Ishikawa (cell line): ENCODE measurements around the gene C12orf57.

Experiments used
- CEBPB ChIP-seq: IDR thresholded peaks from 2 replicates; pipeline ENCODE4 v1.6.1; 2012
- CREB1 ChIP-seq: IDR thresholded peaks from 2 replicates; pipeline ENCODE4 v1.6.1; 2012; ENCODE audit warnings: low read depth
- EGR1 ChIP-seq: IDR thresholded peaks from 2 replicates; pipeline ENCODE4 v1.6.1; 2012
- EP300 ChIP-seq: IDR thresholded peaks from 2 replicates; pipeline ENCODE4 v1.6.1; 2012; ENCODE audit warnings: borderline replicate concordance
- FOXM1 ChIP-seq: IDR thresholded peaks from 2 replicates; pipeline ENCODE4 v1.6.1; 2012; ENCODE audit warnings: low read depth, borderline replicate concordance
- MAX ChIP-seq: IDR thresholded peaks from 2 replicates; pipeline ENCODE4 v1.6.1; 2012
- NFIC ChIP-seq: IDR thresholded peaks from 2 replicates; pipeline ENCODE4 v1.6.1; 2012
- RAD21 ChIP-seq: IDR thresholded peaks from 2 replicates; pipeline ENCODE4 v1.6.1; 2012; ENCODE audit warnings: low read depth
- TAF1 ChIP-seq: IDR thresholded peaks from 2 replicates; pipeline ENCODE4 v1.6.1; 2012; ENCODE audit warnings: low read depth, mild to moderate bottlenecking
- TCF12 ChIP-seq: IDR thresholded peaks from 2 replicates; pipeline ENCODE4 v1.6.1; 2012; ENCODE audit warnings: low read depth
- TEAD4 ChIP-seq: IDR thresholded peaks from 2 replicates; pipeline ENCODE4 v1.6.1; 2012
- YY1 ChIP-seq: IDR thresholded peaks from 2 replicates; pipeline ENCODE4 v1.6.1; 2012; ENCODE audit warnings: low read depth
- ZBTB7A ChIP-seq: IDR thresholded peaks from 2 replicates; pipeline ENCODE4 v1.6.1; 2012; ENCODE audit warnings: low read depth
- TF ChIP-seq, protein P1 (sequence below): IDR thresholded peaks from 2 replicates; pipeline ENCODE4 v1.6.1; 2012
- TF ChIP-seq, protein P2 (sequence below): IDR thresholded peaks from 2 replicates; pipeline ENCODE4 v1.6.1; 2012; ENCODE audit warnings: low read depth, mild to moderate bottlenecking

Gene C12orf57

GRCh38 chr12:6902448-6902847 lies 41.4 kb upstream of the C12orf57 start:
- TF ChIP-seq RAD21 (no peak), TAF1 (no peak), FOXM1 (no peak), NFIC (no peak), CEBPB (no peak), MAX (no peak), EP300 (no peak), YY1 (no peak), TEAD4 (no peak), EGR1 (no peak), TCF12 (no peak)
- TF ChIP-seq, protein P1, sequence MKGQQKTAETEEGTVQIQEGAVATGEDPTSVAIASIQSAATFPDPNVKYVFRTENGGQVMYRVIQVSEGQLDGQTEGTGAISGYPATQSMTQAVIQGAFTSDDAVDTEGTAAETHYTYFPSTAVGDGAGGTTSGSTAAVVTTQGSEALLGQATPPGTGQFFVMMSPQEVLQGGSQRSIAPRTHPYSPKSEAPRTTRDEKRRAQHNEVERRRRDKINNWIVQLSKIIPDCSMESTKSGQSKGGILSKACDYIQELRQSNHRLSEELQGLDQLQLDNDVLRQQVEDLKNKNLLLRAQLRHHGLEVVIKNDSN, result no peak

DNA sequence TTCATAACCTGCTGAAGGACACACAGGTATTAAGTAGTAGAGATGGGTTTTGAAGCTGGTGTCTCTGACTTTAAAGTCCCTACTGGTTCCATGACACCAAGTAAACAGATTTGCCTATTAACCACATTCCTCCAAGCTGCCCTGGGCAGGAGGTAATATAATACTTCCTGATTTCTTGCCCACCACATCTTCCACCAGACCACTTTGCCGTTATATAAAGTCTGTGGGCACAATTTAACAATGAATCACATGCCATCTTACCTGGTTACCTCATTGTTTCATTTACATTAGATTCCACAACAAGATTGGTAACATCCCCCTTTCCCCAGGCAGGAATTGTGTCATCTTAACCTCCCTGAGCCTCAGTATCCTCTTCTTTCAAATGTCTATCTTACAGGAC lies 40.1 kb upstream of the C12orf57 start:
- TF ChIP-seq CEBPB, result no peak

- TF ChIP-seq CREB1, result peak; percentile 74
- TF ChIP-seq, protein P2, sequence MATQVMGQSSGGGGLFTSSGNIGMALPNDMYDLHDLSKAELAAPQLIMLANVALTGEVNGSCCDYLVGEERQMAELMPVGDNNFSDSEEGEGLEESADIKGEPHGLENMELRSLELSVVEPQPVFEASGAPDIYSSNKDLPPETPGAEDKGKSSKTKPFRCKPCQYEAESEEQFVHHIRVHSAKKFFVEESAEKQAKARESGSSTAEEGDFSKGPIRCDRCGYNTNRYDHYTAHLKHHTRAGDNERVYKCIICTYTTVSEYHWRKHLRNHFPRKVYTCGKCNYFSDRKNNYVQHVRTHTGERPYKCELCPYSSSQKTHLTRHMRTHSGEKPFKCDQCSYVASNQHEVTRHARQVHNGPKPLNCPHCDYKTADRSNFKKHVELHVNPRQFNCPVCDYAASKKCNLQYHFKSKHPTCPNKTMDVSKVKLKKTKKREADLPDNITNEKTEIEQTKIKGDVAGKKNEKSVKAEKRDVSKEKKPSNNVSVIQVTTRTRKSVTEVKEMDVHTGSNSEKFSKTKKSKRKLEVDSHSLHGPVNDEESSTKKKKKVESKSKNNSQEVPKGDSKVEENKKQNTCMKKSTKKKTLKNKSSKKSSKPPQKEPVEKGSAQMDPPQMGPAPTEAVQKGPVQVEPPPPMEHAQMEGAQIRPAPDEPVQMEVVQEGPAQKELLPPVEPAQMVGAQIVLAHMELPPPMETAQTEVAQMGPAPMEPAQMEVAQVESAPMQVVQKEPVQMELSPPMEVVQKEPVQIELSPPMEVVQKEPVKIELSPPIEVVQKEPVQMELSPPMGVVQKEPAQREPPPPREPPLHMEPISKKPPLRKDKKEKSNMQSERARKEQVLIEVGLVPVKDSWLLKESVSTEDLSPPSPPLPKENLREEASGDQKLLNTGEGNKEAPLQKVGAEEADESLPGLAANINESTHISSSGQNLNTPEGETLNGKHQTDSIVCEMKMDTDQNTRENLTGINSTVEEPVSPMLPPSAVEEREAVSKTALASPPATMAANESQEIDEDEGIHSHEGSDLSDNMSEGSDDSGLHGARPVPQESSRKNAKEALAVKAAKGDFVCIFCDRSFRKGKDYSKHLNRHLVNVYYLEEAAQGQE, result no peak
- no peak for TF ChIP-seq TCF12
- TF ChIP-seq ZBTB7A, result no peak
- 0 out of 2 replicates have a peak, but pooled peaks have one; percentile 56 for TF ChIP-seq CEBPB
- no peak for TF ChIP-seq EP300
- TF ChIP-seq TAF1, result no peak
- TF ChIP-seq, protein P1, result no peak
- peak; percentile 77; the same call in 1 of the 2 replicates for TF ChIP-seq MAX
- no peak for TF ChIP-seq EGR1
- TF ChIP-seq YY1, result no peak
- no peak for TF ChIP-seq RAD21
- no peak for TF ChIP-seq TEAD4
- TF ChIP-seq NFIC, result no peak
Observed at GRCh38 chr12:6904280-6905276, 39.2 kb upstream of the C12orf57 start, which contains the start of gene LRRC23. TSS of gene LRRC23 (plus strand) at chr12:6904822. CDS start at chr12:6905634, 812 bp downstream.

DNA sequence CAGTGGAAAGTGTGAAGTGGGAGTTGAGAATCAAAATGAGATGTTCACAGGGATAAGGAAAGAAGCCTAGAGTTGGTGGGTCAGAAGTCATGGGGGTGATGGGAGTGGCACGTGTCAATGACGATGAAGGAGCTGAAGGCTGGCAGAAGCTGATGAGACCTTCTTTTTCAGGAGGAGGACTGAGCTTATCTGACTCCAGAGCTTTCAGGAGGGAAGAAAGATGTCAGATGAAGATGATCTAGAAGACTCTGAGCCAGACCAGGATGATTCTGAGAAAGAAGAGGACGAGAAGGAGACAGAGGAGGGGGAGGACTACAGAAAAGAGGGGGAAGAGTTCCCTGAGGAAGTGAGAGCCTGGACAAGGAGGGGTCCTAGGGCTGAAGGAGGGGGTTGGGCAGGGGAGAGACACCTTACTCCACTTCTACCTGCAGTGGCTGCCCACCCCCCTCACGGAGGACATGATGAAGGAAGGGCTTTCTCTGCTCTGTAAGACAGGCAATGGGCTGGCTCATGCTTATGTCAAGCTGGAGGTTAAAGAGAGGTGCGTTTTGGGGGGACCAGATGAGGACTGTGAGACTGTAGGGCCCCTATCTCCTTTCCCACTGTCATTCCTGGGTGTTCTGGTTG lies 38.3 kb upstream of the C12orf57 start:
- TF ChIP-seq ZBTB7A (0 out of 2 replicates have a peak, but pooled peaks have one; percentile 27), TAF1 (no peak), CREB1 (no peak)
- TF ChIP-seq, protein P1, result no peak

GRCh38 chr12:6909421-6910145 lies 34.2 kb upstream of the C12orf57 start:
- TF ChIP-seq CREB1 (no peak), TAF1 (no peak), MAX (no peak), YY1 (no peak), FOXM1 (no peak), TCF12 (no peak), EP300 (no peak), CEBPB (no peak), RAD21 (no peak), EGR1 (no peak), NFIC (no peak)
- TF ChIP-seq, protein P2, result no peak
- TF ChIP-seq, protein P1, result no peak
